Right lobe of liver (tissue), 4 donors: ENCODE data around the gene ITGB3BP.

ENCODE experiments used
- CTCF ChIP-seq, 4 donors: fragments of 200-600 bp in 3 of 4; fragments of 450-650 bp in 1 of 4; IDR thresholded peaks; one replicate each; pipeline versions ENCODE4 v1.5.1 to v1.8.0; 2016 to 2022; ENCODE audit warnings: antibody characterized with exemption in 4 of 4, mild to moderate bottlenecking in 2 of 4
- POLR2A ChIP-seq: fragments of 450-650 bp; IDR thresholded peaks from one replicate; pipeline ENCODE4 v1.6.1; 2017; ENCODE audit warnings: antibody characterized with exemption, mild to moderate bottlenecking
- donor health status: DM: no; HTN: no; CAD: no.
- donor health status: DM: no; HTN: no; CAD: no.
- donor health status: DM: no; HTN: yes; CAD: no.

GRCh38 chr1:63547621-63548294 lies 24.7 kb upstream of the ITGB3BP start:
- TF ChIP-seq CTCF (IDR thresholded peaks at IDR 0.05) (no peak), POLR2A (no peak)
